ENCODE data around the gene SLC41A1.

Gene SLC41A1

DNA sequence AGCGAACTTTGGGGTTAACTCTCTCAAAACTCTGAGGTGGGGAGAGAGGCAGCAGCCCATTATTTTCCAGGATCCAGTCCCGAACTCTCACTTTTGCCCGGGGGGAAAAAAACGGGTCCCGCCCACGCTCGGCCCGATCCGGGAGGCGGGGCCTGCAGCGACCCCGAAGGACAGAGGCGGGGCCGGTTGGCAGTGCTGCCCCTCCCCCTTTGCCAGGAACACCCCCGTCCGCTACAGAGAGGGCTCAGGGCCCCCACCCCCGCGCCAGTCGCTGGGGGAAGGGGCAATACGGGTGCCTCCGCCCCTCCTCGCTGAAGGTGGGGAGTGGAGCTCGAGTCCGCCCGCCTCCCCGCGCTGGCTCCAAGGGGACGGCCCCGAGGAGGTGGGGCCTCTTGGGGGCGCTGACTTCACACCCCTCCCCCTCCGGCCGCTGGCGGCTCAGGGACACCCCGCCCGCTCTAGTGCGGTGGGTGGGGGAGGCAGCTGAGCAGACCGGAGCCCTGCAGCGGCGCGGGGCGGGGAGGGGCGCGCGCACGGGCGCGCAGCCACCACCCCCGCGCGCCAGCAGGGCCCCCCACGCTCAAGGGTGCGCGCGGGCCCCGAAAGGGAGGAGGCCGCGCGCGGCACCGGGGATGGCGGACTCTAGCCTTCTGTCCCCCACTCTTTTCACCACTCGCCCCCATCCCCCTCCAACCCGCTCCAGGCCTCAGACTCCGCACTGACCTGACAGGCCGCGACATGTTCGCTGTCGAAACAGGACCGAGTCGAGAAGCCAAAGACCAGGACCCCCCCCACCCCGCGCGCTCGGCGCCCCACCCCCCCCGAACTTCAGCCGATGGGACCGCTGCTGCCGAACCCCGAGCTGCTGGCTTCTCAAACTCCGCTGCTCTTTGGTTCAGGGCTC, 63.5 kb downstream of the SLC41A1 start:
- DNase-seq = peak; percentile 75

DNA sequence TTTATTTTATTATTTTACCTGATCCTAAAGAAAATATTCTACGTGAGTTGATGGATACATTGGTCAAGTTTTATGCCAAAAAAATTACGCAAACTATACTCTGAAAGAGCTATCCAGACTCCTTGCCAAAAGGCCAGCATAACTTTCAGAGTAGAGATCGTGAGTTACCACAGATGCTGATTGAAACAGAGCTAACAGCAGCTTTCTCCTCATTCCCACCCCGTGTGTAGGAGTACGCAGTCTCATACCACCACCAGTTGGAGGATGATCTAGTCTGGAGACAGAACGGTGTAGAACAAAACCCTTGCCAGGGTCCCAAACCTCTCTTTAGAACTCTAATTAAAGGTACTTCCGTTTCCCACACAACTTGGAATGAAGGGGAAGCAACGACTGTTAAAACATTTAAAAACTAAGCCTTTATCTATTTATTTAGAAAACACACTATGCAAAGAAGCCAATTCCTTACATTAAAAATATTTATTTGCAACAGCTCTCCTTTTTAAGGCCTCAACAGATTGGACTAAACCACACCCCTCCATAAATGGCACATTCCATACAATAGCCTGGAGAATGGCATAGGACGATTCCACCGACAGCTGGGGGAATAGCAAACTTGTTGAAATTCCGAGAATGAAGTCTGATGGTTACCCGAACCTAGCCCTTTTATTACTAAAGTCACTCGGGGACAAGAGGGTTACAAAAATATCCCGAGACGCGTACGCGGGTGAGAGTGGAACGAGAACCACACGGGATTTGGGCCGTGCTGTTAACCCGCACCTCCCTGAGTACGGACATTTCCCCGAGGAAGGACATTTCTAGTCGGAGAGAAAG, 64.4 kb downstream of the SLC41A1 start:
- no peak for DNase-seq

DNA sequence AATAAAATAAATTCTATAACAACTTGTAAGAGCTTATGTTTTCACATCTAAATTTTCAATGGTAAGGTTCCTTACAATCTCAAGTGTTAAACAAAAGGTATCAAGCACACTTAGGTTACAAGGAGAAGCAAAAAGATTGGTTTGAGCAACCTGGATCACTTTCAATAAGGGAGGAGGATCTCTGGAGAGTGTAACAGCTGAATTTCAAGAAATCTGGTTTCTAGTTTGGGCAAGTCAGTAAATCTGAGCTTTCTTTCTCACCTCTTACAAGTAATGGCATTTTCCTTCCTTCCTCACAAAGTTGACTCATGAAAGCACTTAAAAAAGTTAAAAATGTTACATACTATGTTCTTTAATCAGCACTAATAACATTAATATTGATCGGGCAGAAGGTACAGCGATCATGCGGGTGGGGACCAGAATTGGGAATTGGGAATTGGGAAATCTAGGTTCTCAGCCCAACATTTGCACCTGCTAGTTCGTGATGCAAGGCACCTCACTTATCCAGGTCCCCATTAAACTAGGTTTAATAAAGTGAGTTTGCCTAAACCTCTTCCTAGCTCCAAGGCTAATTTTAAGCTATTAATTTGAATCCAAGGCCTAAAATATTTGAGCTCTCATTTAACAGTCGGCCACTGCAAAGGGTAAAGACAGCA, 66.1 kb downstream of the SLC41A1 start:
- DNase-seq = no peak

DNA sequence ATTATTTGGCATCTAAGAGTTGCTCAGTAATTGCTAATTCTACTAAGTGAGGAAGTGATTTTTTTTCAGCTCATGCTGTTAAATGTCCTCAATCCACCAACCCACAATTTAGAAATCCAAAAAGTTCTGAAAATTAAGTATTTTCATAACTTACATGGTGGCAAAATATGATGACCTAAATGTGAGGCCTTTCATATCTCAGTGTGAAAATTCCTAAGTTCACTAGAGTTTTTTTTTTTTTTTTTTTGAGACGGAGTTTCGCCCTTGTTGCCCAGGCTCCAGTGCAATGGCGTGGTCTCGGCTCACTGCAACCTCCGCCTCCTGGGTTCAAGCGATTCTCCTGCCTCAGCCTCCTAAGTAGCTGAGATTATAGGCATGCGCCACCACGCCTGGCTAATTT, 68.6 kb downstream of the SLC41A1 start:
- DNase-seq = no peak

DNA sequence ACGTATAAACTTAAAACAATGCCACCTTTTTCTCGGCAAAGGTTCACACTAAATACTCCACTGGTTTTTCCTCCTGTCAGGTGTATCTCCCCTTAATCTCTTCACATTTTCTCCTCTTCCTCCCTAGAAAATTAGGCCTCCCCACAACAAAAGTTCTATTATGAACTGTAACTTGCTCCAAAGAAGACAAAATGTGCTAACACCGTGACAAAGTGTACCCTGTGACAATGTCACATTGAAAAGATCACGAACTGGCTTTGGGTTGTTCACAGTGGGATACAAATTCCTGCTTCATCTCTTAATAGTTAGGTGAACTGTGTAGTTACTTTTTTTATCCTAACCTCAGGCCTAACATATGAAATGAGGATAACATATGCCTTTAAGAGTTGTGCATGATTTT, 69.0 kb downstream of the SLC41A1 start:
- no peak for DNase-seq

DNA sequence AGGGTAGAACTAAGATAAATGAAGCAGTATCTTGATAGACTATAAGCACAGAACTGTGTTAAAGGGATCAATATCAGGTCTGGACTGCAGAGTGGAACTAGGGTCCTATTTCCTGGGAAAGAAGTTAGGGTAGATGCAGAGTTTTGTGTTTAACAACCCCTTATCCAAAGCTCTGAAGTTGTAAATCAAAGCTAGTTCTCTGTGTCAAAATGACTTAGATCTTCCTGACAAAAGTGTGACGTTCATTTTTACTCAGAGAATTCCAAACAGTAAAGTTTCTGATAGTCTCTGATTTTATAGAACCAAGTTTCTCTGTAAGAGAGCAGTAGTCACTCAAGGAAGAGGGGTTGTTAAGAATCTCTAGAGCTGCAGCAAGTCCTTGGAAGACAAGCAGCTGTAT, 71.3 kb downstream of the SLC41A1 start:
- no peak for DNase-seq

DNA sequence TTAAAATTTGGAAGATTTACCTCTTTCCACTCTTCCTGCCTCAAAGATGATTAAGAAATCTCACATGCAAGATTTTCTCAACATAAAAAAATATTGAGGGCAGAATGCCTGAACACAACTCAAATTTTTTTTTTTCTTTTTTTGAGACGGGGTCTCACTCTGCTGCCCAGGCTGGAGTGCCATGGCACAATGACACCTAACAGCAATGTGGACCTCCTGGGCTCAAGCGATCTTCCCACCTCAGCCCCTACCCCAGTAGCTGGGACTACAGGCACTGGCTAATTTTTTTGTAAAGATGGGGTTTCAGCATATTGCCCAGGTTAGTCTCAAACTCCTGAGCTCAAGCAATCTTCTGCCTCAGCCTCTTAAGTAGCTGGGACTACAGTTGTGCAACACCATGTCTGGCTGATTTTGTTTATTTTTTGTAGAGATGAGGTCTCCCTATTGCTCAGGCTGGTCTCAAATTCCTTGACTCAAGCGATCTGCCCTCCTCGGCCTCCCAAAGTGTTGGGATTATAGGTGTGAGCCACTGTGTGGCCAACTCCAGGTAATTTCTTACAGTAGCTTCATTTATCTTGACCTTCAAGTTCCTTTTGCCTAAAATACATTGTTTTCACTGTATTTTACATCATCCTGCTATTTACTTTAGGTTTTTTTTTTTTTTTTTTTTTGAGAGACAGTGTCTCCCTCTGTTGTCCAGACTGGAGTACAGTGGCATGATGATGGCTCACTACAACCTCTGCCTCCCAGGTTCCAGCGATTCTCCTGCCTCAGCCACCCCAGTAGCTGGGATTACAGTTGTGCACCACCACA, 73.4 kb downstream of the SLC41A1 start:
- no peak for DNase-seq
